HepG2 (cell line): ENCODE measurements around the gene HTR1B. TPM values are rescaled to one million over a fixed set of nuclear protein-coding genes. Genes with fewer than 3 reads are reported as not detected.

Source experiments
- BRD4 ChIP-seq: sonication (generic); formaldehyde crosslinking; IDR thresholded peaks from 2 replicates; pipeline ENCODE4 v1.4.0; 2020; ENCODE audit warnings: missing genetic modification reagents
- ELF1 ChIP-seq: sonication (generic); formaldehyde crosslinking; IDR thresholded peaks from 2 replicates; pipeline ENCODE4 v1.4.0; 2020; ENCODE audit warnings: missing genetic modification reagents
- IRX3 ChIP-seq: sonication (generic); formaldehyde crosslinking; IDR thresholded peaks from 2 replicates; pipeline ENCODE4 v1.8.1; 2023; ENCODE audit warnings: mild to moderate bottlenecking, low read depth, missing genetic modification reagents, borderline replicate concordance
- SMAD9 ChIP-seq: sonication (generic); formaldehyde crosslinking; IDR thresholded peaks from 2 replicates; pipeline ENCODE4 v1.5.1; 2020; ENCODE audit warnings: mild to moderate bottlenecking, missing genetic modification reagents
- ZNF431 ChIP-seq: sonication (generic); formaldehyde crosslinking; IDR thresholded peaks from 2 replicates; pipeline ENCODE4 v1.9.0; 2022; ENCODE audit warnings: missing genetic modification reagents, low read depth, mild to moderate bottlenecking, borderline replicate concordance
- ZNF549 ChIP-seq: sonication (generic); formaldehyde crosslinking; IDR thresholded peaks from 2 replicates; pipeline ENCODE4 v1.5.0; 2020; ENCODE audit warnings: missing genetic modification reagents
- polyA plus RNA-seq, 8 experiments: library from polyadenylated mRNA; depleted of rRNA in 3 of 8; stranded (reverse) in 7 of 8; unstranded in 1 of 8; fragments of >200 nt; fragmentation: Illumina TruSeq in 4 of 8; extraction: Trizol in 4 of 8; gene quantifications; 2 replicates each; pipeline versions ENCODE4 v1.2.1 to v1.2.3, GENCODE V29; 2011 to 2016; ENCODE audit warnings: low read depth in 4 of 8, missing spikeins in 1 of 8, mixed read lengths in 1 of 8; ENCODE audit not compliant: insufficient read depth in 1 of 8
- total RNA-seq, 5 experiments: library from RNA; depleted of rRNA; stranded (reverse); fragments of >200 nt; fragmentation: Illumina TruSeq; extraction: Trizol; gene quantifications; 2 replicates each; pipeline ENCODE4 v1.2.3, GENCODE V29; 2016; ENCODE audit warnings: low read depth in 1 of 5
- TF ChIP-seq, protein P1 (sequence below): sonication (generic); formaldehyde crosslinking; IDR thresholded peaks from 2 replicates; pipeline ENCODE4 v1.4.0; 2020; ENCODE audit warnings: missing genetic modification reagents, mild to moderate bottlenecking, borderline replicate concordance
- TF ChIP-seq, protein P2 (sequence below): sonication (generic); formaldehyde crosslinking; IDR thresholded peaks from 2 replicates; pipeline ENCODE4 v1.8.1; 2023; ENCODE audit warnings: mild to moderate bottlenecking, missing genetic modification reagents, borderline replicate concordance
- TF ChIP-seq, protein P3 (sequence below): IDR thresholded peaks from 2 replicates; pipeline ENCODE4 v1.6.1; 2016; ENCODE audit warnings: low read depth
- TF ChIP-seq, protein P4 (sequence below): sonication (generic); formaldehyde crosslinking; IDR thresholded peaks from 2 replicates; pipeline ENCODE4 v1.8.1; 2022; ENCODE audit warnings: low read depth, mild to moderate bottlenecking, missing genetic modification reagents

Gene HTR1B
- total and polyA plus RNA-seq, 2 of the 13 experiments (the other 11 are each of a cell fraction or from before 2014, with no cell fraction given) = not detected

DNA sequence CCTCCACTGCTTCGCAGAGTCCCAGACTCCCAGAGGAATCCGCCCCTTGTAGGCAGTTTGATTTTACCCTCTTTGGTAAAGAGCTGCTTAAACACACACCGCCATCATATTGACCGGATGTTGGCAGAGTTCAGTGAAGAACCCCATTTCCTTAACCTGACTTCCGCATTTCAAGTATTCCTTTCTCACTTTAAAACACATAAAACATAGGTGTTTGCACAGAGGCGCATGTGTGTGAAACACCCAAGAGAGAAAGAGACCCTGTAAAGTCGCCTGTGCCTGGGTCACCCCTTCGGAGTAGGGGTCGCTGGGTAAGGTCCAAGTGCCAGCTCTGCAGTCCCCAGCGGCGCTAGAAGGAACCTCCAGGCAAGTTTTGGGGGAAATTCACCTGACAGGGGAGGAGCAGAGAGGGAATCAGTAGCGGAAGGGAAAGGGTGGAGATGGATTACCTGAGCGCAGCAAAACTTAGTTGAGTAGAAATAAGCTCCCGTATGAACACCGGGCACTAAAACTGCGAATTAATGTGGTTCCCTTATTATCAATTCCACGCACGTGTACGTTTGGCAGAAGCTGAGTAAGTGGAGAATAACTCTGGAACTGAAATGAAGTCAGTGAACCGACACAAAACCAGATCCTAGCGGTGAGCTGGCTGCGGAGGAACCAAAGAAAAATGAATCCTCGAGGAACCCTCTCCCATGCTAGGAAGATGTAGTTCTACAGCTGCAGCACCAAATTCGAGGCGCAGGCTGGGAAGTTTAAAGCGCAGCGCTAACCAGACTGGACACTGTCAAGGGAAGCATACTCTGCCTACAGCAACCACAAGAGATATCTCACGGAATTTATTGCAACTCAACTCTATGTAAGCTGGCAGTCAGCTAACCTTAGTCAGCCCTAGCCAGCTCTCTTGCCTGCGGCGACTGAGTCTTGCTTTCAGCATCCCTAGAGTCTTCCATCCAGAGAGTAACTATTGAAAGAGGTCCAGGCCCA is 3.5 kb upstream of the HTR1B start (continued):
- TF ChIP-seq, protein P1, sequence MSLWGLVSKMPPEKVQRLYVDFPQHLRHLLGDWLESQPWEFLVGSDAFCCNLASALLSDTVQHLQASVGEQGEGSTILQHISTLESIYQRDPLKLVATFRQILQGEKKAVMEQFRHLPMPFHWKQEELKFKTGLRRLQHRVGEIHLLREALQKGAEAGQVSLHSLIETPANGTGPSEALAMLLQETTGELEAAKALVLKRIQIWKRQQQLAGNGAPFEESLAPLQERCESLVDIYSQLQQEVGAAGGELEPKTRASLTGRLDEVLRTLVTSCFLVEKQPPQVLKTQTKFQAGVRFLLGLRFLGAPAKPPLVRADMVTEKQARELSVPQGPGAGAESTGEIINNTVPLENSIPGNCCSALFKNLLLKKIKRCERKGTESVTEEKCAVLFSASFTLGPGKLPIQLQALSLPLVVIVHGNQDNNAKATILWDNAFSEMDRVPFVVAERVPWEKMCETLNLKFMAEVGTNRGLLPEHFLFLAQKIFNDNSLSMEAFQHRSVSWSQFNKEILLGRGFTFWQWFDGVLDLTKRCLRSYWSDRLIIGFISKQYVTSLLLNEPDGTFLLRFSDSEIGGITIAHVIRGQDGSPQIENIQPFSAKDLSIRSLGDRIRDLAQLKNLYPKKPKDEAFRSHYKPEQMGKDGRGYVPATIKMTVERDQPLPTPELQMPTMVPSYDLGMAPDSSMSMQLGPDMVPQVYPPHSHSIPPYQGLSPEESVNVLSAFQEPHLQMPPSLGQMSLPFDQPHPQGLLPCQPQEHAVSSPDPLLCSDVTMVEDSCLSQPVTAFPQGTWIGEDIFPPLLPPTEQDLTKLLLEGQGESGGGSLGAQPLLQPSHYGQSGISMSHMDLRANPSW (CRISPR knock-in tag) = no peak
- TF ChIP-seq BRD4 (CRISPR knock-in tag) = no peak
- TF ChIP-seq, protein P2, sequence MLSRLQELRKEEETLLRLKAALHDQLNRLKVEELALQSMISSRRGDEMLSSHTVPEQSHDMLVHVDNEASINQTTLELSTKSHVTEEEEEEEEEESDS (CRISPR knock-in tag) = no peak
- no peak for TF ChIP-seq SMAD9 (CRISPR knock-in tag)
- TF ChIP-seq ZNF549 (CRISPR knock-in tag) = no peak
- TF ChIP-seq IRX3 (CRISPR knock-in tag) = no peak
- TF ChIP-seq ZNF431 (CRISPR knock-in tag) = no peak
- TF ChIP-seq, protein P3, sequence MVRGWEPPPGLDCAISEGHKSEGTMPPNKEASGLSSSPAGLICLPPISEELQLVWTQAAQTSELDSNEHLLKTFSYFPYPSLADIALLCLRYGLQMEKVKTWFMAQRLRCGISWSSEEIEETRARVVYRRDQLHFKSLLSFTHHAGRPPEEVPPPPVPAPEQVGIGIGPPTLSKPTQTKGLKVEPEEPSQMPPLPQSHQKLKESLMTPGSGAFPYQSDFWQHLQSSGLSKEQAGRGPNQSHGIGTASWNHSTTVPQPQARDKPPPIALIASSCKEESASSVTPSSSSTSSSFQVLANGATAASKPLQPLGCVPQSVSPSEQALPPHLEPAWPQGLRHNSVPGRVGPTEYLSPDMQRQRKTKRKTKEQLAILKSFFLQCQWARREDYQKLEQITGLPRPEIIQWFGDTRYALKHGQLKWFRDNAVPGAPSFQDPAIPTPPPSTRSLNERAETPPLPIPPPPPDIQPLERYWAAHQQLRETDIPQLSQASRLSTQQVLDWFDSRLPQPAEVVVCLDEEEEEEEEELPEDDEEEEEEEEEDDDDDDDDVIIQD (CRISPR knock-in tag) = no peak
- no peak for TF ChIP-seq ELF1 (CRISPR knock-in tag)
- TF ChIP-seq, protein P4, sequence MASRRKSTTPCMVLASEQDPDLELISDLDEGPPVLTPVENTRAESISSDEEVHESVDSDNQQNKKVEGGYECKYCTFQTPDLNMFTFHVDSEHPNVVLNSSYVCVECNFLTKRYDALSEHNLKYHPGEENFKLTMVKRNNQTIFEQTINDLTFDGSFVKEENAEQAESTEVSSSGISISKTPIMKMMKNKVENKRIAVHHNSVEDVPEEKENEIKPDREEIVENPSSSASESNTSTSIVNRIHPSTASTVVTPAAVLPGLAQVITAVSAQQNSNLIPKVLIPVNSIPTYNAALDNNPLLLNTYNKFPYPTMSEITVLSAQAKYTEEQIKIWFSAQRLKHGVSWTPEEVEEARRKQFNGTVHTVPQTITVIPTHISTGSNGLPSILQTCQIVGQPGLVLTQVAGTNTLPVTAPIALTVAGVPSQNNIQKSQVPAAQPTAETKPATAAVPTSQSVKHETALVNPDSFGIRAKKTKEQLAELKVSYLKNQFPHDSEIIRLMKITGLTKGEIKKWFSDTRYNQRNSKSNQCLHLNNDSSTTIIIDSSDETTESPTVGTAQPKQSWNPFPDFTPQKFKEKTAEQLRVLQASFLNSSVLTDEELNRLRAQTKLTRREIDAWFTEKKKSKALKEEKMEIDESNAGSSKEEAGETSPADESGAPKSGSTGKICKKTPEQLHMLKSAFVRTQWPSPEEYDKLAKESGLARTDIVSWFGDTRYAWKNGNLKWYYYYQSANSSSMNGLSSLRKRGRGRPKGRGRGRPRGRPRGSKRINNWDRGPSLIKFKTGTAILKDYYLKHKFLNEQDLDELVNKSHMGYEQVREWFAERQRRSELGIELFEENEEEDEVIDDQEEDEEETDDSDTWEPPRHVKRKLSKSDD = no peak
